T-helper 22 cell (primary cell): ENCODE results near the gene ITGAD.
"Not testable (repeated sequence)": the region's sequence is repeated elsewhere in the genome, so short reads cannot be mapped to it uniquely, and the experiment has no call there.

Source experiments
- DNase-seq: peaks from one replicate; pipeline ENCODE4 v3.0.0-alpha.2; 2020; ENCODE audit warnings: low read depth

Gene ITGAD

DNA sequence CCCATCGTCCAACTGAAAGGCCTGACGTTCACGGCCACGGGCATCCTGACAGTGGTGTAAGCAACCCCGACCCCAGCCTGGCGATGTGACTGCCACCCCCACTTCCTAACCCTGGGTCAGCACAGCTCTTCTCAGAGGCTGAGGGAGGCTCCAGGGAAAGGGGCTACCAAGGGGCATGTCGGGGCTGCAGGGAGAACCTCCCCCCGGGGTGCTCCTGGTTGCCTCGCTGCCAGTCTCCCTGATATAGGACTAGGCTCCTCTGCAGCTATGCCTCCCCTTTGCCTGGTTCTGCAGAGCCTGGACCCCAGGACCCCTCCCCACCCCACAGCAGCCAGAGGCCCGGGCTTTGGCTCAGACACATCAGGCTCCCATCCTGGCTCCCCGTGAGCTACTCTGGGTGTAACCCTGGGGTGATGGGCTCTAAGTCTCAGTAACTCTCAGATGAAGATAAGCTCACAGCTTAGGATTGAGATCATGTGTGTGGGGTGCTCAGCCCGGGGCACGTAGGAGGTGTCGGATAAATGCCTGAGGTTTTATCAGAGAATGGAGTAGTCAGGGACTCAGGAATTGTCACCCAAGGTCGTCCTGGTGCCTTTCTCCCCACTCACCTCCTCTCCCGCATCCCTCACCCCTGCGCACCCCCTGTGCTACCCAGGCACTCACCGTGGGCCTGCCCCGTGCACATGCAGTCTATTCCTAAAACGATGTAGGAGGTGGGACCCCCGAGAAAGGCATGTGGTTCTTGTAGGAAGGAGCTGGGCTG is 10.6 kb downstream of the ITGAD start:
- DNase-seq = no peak

DNA sequence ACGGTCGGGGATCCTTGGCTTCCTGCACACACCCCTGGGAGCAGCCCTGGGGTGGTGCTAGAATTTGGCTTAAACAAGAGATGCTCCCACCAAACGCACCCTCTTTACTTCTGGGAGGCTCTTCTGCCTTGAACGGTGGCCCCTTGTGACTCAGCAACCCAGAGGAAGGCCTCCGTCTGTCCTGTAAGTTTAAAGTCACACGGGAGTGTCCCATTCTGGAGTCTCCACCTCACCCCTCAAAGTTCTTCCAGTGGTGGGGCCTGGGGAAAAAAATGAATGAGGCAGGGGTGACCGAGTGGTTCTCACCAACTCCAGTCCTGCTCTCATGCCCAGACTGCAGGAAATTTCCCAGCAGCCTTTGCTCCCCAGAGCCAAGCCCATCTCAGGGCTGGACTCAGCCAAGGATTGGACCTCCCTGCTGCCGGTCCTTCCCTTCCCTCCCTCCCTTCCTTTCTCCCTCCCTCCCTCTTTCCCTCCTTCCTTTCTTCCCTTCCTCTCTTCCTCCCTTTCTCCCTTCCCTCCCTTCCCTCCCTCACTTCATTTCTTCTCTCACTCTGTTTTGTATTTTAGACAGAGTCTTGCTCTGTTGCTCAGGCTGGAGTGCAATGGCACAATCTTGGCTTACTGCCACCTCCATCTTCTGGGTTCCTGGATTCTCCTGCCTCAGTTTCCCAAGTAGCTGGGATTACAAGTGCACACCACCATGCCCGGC is 11.4 kb downstream of the ITGAD start:
- DNase-seq = no peak

DNA sequence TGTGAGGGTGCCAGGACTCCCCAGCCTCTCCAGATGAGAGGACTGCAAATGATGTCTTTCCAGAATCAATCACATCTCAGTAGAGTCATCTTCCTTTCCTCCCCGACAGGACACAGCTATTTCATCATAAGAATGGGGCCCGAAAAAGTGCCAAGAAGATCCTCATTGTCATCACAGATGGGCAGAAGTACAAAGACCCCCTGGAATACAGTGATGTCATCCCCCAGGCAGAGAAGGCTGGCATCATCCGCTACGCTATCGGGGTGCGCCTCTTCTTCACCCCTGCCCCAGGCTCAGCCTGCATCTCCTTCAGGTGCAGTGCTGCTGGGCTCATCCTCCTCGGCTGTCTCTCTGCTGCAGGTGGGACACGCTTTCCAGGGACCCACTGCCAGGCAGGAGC is 14.3 kb downstream of the ITGAD start:
- DNase-seq = no peak

DNA sequence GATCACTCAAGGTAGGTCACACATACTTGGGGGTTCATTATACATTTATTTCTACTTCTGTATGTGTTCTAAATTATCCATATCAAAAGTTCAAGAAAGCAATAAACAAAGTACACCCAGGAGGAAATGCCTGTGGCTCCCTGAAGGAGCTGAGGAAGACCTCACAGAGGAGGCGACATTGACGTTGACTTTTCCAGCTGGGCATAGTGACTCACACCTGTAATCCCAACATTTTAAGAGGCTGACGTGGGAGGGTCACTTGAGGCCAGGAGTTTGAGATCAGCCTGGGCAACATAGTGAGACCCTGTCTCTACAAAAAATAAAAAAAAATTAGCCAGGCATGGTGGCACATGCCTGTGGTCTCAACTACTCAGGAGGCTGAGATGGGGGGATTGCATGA is 16.3 kb downstream of the ITGAD start:
- no peak for DNase-seq

- DNase-seq = no peak
Observed at GRCh38 chr16:31410082-31410481, 16.9 kb downstream of the ITGAD start.

DNA sequence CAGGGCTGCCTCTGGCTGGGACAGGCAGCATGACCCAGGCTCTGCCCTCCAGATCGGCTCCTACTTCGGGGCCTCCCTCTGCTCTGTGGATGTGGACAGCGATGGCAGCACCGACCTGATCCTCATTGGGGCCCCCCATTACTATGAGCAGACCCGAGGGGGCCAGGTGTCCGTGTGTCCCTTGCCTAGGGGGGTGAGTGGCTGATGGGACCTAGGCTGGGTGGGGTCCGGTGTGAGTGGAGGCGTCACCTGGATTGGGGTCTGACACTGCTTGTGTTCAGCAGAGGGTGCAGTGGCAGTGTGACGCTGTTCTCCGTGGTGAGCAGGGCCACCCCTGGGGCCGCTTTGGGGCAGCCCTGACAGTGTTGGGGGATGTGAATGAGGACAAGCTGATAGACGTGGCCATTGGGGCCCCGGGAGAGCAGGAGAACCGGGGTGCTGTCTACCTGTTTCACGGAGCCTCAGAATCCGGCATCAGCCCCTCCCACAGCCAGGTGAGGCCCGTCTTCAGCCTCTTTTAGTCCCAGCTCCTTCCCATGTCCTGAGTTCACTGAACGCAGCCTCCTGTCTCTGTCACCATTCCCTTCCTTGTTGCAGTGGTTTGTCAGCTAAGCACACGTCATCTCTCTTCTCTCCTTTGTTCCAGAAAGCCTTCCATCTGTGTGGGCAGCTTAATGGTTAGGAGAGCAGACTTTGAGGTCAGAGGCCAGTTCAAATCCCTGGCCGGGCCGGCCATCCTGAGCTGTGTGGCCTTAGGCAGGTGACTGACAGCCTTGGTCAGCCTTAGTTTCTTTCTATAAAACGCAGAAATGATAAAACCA is 18.1 kb downstream of the ITGAD start:
- no peak for DNase-seq

DNA sequence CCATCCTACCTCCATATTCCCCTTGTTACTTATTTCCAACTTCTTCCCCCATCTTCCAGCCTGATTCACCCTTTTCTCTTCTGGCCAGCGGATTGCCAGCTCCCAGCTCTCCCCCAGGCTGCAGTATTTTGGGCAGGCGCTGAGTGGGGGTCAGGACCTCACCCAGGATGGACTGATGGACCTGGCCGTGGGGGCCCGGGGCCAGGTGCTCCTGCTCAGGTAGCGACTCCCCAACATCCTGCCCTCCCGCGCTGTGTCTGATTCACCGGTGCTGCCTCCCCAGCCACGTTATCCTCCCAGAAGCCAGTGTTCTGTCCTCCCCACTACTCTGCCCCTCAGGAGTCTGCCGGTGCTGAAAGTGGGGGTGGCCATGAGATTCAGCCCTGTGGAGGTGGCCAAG is 19.6 kb downstream of the ITGAD start:
- no peak for DNase-seq

- no peak for DNase-seq
Observed at GRCh38 chr16:31413381-31413780, 20.2 kb downstream of the ITGAD start.

DNA sequence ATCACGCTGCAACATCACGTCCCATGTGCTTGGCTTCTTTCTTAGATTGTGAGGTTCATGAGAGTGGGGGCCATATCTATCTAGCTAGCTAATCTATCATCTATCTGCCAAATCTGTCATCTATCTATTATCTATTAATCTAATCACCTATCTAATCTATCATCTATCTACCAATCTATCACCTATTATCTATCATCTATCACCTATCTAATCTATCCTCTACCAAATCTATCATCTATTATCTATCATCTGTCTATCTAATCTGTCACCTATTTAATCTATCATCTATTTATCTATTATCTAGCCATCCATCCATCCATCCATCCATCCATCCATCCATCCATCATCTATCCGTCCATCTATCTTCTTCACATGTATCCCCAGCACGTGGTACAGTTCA is 20.8 kb downstream of the ITGAD start:
- no peak for DNase-seq

DNA sequence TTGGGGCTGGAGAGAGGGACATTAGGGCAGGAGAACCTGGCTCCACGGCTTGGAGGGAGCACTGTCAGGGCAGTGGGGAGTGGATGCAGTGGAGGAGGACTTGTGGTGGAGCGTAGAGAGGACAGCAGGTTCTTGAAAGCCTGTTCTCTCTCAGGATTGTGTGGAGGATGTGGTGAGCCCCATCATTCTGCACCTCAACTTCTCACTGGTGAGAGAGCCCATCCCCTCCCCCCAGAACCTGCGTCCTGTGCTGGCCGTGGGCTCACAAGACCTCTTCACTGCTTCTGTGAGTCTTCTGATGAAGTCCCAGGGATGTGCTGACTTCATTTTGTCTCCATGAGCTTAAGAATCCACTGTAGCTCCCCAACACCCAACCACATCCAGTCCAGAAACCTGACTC is 21.6 kb downstream of the ITGAD start:
- DNase-seq = no peak

DNA sequence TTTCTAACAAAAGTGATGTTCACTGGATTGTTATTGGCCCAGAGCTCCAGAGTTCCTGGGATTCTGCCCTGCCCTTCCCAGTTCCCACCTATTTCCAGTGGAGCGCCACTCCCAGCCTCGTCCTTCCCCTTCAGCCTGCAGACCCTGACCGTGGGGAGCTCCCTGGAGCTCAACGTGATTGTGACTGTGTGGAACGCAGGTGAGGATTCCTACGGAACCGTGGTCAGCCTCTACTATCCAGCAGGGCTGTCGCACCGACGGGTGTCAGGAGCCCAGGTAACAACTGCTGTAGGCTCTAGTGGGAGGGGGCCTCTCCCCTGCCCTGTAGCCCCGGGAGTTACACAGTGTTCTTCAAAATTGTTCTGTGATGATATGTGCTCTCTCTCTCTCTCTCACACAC is 23.2 kb downstream of the ITGAD start:
- DNase-seq = no peak

GRCh38 chr16:31417036-31417435 is 23.9 kb downstream of the ITGAD start:
- DNase-seq = not testable (repeated sequence)

- no peak for DNase-seq
Observed at GRCh38 chr16:31417916-31418315, 24.8 kb downstream of the ITGAD start.

DNA sequence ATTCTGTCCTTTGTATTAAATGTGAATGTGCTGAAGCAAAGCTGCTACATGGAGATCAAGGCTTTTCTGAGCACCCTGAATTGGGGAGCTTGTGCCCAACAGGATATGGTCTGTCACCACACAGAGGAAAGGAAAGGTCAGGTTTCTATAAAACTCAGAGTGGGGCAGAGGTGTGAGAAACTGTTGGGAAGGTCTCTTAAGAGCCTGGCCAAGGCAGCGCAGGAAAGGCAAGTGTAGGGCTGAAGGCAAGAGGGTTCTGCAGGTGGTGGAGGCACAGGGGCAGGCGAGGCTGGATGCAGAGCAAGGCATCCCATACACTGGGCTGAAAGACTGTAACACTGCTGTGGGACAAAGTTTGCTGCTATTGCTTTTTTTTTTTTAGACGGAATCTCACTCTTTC is 26.9 kb downstream of the ITGAD start:
- no peak for DNase-seq

- no peak for DNase-seq
Observed at GRCh38 chr16:31421587-31421986, 28.5 kb downstream of the ITGAD start.

- no peak for DNase-seq
Observed at GRCh38 chr16:31423241-31423640, 30.1 kb downstream of the ITGAD start.

- no peak for DNase-seq
Observed at GRCh38 chr16:31423801-31424200, 30.7 kb downstream of the ITGAD start.

DNA sequence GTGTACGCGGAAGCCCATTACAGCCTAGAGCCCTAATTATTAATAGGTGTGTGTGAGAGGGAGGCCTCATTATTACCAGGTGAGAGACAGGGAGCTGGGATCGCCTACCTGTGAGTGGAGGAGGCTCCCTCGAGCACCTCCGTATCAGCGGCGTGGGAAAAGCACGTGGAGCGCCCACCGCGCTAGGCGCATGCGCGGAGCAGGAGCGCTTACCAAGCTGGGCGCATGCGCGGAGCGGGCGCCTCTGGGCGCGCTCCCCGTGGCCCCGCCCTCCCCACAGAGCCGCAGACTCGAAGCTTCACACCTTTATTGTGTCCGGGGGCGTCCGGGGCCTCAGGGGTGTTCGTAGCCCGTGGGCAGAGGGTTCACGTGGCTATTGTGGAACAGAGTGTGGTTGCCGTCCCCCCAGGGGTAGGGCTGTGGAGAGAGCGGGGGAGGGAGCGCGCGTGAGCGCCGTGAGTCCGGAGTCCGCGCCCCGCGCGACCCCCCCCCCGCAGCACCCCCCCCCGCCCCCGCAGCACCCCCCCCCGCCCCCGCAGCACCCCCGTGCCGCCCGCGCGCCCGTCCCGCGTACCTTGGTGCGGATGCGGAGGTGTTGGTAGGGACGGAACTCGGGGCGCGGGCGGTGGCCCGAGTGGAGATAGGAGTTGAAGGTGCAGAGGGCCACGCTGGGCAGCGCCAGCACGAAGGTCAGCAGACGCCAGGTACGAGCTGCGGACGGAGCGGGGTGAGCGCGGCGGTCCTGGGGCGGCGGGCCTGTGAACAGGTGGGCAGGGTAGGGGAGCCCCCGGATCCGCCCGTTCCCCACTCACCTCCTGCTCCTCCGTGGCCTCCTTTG is 34.5 kb downstream of the ITGAD start:
- DNase-seq = peak; percentile 10

- no peak for DNase-seq
Observed at GRCh38 chr16:31428279-31428597, 35.1 kb downstream of the ITGAD start, which contains the start of gene COX6A2. Gene COX6A2, minus strand, starts transcription at chr16:31428360. Its CDS starts 35 bp downstream, at chr16:31428325.

- no peak for DNase-seq
Observed at GRCh38 chr16:31428638-31429247, 35.6 kb downstream of the ITGAD start.

DNA sequence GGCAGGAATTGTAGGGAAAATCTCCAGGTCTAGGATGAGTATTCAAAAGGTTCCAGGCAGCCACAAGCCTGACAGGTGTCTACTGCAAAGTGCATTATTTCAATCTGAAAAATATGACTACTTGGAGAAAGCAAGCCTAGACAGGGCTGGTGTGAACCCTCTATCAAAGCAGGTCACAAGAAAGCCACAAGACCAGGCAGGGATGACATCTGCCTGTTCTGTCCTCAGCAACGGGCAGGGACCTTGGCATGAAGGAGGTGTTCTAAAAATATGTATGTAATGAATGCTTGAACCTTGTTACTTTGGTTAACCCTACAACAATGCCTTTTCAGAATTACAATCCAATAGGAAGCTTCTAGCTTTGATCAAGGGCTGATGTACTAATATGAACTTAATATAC is 36.2 kb downstream of the ITGAD start:
- no peak for DNase-seq

GRCh38 chr16:31429796-31430195 is 36.7 kb downstream of the ITGAD start:
- no peak for DNase-seq
